ENCODE measurements around the gene PRR9.

The PRR9 gene

DNA sequence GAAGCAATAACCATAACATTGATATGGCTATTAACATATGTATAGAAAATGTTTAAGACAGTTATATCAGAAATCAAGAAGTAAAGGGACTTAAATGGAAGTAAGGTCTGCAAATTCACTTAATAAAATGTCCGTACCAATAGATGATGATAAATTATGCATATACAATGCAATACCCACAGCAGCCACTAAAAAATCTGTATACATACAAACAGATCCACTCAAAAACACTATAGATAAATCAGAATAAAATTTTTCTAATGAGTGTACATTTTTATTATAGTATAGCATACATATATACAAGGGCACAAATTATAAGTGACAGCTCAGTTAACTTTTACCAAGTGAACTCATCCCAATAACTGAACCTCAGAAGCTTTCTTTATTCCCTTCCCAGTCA is 48.1 kb downstream of the PRR9 start:
- Mint-ChIP-seq H3K4me3 (no peak overlapping the region), H3K9me3 (no peaks in the 10 kb centered on the region), H3K27ac (no peak overlapping the region), H3K4me1 (peaks cover 26% of the 10 kb centered on the region), H3K27me3 (peaks cover 74% of the 10 kb centered on the region), H3K36me3 (ENCODE audit: low read depth) (no peaks in the 10 kb centered on the region)
- no peak for ATAC-seq
- DNase-seq = no peak

Measured in activated naive CD8-positive, alpha-beta T cell treated with anti-CD3 and anti-CD28 coated beads, Interleukin-2, amount 50 U/mL, for 24 hours (primary cell).